ENCODE measurements around the gene NKD1.

DNA sequence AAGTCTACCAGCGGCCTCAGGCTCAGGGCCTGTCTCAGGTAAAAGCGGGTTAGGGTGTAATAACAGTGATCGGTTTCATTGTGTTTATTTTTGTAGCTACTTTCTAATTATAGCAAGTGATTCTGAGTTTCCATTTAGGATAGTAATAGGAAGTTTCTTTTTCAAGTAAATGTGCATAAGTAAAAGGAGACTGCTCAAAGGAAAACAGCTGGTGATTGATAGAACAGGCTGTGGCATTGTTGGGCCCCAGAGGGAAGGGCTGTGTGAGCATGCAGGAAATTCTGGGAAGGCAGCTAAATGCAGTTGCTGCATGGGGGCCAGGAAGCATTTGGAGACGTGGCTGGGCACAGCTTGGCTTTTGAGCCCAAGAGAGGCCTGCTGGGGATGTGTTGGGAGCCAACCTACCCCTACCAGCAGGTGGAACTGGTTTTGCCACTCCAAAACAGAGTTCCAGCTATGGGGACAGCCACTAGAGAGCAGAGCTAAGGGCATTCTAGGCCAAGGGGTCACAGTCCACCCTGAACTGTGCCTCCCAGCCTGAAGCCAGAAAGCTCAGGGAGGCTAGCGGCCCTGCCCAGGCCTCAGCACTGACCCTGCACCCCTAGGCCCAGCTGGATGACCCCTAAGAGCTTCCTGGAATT, 120.3 kb downstream of the NKD1 start:
- TF ChIP-seq, protein P1, sequence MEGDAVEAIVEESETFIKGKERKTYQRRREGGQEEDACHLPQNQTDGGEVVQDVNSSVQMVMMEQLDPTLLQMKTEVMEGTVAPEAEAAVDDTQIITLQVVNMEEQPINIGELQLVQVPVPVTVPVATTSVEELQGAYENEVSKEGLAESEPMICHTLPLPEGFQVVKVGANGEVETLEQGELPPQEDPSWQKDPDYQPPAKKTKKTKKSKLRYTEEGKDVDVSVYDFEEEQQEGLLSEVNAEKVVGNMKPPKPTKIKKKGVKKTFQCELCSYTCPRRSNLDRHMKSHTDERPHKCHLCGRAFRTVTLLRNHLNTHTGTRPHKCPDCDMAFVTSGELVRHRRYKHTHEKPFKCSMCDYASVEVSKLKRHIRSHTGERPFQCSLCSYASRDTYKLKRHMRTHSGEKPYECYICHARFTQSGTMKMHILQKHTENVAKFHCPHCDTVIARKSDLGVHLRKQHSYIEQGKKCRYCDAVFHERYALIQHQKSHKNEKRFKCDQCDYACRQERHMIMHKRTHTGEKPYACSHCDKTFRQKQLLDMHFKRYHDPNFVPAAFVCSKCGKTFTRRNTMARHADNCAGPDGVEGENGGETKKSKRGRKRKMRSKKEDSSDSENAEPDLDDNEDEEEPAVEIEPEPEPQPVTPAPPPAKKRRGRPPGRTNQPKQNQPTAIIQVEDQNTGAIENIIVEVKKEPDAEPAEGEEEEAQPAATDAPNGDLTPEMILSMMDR (IDR thresholded peaks at IDR 0.05): no peak
- TF ChIP-seq POLR2A (IDR thresholded peaks at IDR 0.05): no peak
